ENCODE measurements around the gene ACSL3.

DNA sequence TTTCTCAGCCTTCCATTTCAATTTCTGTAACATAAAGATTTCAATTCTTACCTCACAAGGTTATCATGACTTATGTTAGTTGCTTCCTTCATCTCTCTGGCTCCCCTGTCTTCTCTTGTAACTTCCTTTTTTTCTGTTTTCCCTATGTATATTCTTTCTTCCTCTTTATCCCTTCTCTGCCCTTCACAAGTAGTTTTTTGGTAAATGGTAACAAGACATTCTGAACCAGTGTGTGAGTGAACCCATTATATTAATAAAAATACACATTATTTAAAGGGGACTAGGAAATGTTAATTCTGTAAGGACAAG, 8.4 kb downstream of the ACSL3 start:
- no peak for TF ChIP-seq CTCF (IDR thresholded peaks at IDR 0.05)
- TF ChIP-seq TCF7L2 (IDR thresholded peaks at IDR 0.05; ENCODE audit: low read depth, low read length) = no peak
- no peak for TF ChIP-seq POLR2AphosphoS5 (IDR thresholded peaks at IDR 0.05; ENCODE audit: low read depth, low read length)
- TF ChIP-seq, protein P1, sequence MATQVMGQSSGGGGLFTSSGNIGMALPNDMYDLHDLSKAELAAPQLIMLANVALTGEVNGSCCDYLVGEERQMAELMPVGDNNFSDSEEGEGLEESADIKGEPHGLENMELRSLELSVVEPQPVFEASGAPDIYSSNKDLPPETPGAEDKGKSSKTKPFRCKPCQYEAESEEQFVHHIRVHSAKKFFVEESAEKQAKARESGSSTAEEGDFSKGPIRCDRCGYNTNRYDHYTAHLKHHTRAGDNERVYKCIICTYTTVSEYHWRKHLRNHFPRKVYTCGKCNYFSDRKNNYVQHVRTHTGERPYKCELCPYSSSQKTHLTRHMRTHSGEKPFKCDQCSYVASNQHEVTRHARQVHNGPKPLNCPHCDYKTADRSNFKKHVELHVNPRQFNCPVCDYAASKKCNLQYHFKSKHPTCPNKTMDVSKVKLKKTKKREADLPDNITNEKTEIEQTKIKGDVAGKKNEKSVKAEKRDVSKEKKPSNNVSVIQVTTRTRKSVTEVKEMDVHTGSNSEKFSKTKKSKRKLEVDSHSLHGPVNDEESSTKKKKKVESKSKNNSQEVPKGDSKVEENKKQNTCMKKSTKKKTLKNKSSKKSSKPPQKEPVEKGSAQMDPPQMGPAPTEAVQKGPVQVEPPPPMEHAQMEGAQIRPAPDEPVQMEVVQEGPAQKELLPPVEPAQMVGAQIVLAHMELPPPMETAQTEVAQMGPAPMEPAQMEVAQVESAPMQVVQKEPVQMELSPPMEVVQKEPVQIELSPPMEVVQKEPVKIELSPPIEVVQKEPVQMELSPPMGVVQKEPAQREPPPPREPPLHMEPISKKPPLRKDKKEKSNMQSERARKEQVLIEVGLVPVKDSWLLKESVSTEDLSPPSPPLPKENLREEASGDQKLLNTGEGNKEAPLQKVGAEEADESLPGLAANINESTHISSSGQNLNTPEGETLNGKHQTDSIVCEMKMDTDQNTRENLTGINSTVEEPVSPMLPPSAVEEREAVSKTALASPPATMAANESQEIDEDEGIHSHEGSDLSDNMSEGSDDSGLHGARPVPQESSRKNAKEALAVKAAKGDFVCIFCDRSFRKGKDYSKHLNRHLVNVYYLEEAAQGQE (IDR thresholded peaks at IDR 0.05; ENCODE audit: insufficient read depth in 1 of 2, low read depth in 2 of 2, low read length in 1 of 2) = no peak
- no peak for TF ChIP-seq SIN3A (IDR thresholded peaks at IDR 0.05; ENCODE audit: borderline replicate concordance, insufficient read depth, low read depth, low read length)

Data from Panc1 (cell line).